ENCODE data around the gene ATRNL1.

Gene ATRNL1

DNA sequence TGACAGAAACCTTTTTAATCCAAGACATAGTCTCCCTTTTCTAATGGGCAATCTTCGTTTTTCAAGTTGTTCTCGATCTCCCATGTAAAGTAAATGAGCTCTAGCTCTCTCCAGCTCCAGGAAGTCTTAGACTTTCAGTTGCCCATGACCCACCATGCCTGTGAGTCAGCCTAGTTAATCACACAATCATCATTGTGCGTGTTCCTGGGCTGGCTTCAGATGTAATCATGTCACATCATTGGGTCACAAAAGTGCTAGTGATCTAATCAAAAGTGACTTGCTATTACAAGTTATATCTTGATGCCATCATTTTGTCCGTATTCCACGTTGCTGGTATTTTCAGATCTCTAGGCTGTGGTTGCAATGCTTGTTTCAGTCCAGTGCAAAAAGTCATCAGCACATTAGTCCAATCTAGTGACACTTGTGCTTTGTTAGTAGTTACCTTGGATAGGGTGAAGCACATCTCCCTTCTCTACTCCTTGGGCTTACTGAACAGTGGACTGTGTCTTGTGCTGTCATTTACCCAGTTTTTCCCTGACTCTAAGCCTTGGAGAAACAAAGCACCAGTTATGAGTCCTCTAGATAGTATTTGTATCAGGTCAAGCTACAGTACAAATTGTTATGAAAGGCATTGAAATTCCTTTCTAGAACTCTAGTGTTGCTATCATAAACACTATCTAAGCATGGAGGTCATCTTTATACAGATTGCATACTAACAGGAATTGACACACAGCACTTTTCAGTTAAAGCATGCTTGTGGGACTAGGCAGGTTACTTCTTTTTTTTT lies 863.3 kb downstream of the ATRNL1 start:
- DNase-seq, result no peak

GRCh38 chr10:115957012-115957399 lies 863.8 kb downstream of the ATRNL1 start:
- no peak for DNase-seq

DNA sequence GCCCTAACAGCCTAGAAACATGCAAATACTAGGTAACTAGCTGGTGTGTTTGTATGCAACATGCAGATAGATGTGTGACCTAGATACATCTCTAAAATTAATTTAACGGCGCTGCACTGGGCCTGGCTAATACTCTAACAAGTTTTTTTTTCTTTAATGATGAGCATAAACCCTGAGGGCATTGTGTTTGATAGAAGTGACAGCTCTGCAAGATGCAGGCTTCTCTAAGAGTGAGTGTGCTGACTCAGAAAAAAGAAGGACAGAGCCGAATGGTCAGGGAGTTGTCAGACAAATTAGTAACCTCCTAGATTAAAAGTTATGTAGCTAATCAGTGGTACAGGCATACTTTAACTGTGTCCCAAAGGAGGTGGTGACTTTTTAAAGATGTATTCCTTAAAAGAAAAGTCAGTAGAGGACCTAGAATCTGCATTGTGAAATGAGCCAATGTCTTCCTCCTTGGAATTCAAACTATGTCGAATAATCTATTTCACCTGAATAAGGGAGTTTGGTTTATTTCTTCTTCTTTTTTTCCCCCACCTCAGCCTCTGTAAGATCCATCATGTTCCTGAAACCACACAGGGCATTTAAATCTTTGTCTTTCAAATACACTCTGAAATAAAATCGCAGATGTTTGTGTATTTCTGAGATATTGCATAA lies 864.7 kb downstream of the ATRNL1 start:
- no peak for DNase-seq

DNA sequence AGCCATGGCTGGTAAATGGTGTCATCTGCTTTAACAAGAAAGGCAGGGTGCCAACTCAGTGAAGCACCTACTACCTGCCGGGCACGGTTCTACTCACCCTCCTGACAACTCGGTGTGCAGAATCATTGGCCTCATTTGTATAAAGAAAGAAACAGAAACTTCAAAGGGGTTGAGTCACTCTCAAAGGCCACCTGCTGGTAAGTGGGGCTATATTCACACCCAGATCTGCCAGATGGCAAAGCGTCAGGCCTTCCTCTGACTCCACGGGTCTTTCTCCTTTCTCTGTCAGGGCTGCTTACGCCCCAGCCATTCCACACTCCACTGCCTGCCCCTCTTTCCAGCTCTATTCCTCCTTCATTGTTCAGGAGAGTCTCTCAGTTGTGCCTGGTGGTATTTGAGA lies 870.7 kb downstream of the ATRNL1 start:
- peak; percentile 50 for DNase-seq

- no peak for DNase-seq
These were observed 871.7 kb downstream of the ATRNL1 start for GRCh38 chr10:115964827-115965226.

DNA sequence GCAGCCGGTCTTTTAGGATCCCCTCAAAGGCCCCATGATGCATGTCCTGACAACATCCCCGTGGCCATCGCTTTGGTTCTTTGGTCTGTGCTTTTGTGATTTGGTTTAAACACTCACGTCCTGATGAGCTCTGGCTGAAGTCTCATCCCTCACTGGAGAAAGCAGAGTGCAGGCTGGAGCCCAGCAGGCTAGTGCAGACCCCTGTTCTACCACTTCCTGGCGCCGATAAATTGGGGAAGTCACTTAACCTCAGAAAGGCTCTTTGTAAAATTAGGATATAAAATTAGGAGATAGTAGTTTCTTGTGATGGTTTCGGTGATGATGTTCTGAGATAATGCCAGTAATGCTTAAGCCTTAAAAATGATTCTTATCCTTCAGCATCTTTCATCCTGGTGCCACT lies 872.2 kb downstream of the ATRNL1 start:
- no peak for DNase-seq

DNA sequence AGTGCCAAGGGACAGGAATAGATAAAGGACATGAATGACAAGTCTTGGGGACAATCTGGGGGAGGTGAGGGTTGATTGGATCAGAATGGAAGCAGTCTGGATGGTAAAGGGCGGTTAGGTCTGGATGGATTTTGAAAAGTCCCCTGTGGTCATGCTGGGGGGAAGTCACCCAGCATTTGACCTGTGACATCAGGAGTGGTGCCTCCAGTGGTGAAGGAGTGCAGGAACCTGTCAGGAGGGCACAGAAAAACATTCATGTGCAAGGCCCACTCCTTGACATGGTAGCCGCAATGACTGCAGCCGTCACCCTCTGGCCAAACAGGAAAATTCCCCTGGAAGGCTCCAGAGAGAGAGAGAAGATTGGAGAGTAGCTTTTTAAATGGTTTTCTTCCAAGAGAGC lies 875.1 kb downstream of the ATRNL1 start:
- DNase-seq, result no peak

- no peak for DNase-seq
These were observed 876.4 kb downstream of the ATRNL1 start for GRCh38 chr10:115969591-115969990.

DNA sequence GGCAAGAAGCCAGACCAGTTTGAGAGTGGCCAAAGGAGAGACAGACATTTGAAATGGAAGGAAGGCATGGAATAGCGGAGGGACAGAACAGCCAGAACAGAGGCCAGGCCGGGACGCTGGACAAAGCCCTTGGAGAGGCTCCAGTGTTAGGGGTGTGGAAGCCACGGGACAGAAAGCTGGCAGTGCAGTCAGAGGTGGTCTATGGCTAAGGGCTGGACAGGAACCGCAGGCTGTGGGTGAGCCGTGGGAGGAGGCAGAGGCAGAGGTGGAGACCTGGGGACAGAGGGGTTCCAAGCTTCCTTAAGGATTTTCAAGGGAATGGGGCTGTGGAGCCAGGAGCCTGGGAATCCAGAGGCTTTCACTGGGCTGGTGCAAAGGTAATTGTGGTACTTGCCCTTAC lies 878.8 kb downstream of the ATRNL1 start:
- DNase-seq, result no peak

DNA sequence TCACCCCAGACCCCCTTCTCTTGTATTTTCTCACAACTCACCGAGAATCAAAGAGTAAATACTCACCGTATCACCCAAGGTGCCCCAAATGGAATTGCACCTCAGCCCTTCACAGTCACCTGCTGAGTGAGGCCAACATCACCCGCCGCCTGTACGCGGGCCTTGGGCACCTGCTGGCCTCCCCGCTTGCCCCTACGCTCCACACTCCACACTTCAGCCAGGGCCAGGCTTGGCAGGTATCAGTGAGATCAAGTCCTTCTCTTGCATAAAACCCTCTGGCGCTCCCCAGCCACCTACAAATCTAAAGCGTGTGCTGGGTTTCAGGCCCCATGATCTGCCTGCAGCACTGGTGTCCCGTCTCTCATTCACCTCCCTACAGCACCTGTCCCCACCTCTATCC lies 879.3 kb downstream of the ATRNL1 start:
- DNase-seq, result no peak

GRCh38 chr10:115974351-115974750 lies 881.2 kb downstream of the ATRNL1 start:
- DNase-seq, result no peak

DNA sequence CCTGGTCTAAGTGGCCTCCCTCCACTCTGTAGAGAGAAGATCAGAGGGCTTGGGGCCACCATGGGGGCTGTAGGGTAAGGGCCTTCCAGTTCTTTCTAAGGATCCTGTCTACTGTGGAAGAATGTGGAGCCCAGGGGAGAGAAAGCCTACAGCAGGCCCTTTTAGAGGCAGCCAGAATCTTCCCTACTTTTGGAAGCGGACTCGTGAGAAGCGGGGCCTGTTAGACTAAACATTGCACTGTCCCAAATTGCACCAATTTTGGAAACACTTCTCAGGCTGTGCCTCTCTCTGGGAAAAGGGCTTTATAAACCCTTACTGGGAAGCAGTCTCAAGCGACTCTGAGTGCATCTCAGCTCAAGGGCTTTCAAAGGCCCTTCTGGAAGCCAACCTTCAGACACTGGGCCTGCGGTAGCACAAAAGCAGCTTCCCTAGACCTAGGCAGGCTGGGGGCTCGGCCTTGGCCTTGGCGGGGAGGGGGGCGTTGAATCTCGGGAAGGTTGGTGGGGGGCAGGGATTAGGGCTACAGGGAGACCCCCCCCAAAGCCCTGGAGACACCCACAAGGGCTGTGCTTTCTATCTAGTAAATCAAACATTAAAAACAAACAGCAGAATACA lies 881.8 kb downstream of the ATRNL1 start:
- no peak for DNase-seq

DNA sequence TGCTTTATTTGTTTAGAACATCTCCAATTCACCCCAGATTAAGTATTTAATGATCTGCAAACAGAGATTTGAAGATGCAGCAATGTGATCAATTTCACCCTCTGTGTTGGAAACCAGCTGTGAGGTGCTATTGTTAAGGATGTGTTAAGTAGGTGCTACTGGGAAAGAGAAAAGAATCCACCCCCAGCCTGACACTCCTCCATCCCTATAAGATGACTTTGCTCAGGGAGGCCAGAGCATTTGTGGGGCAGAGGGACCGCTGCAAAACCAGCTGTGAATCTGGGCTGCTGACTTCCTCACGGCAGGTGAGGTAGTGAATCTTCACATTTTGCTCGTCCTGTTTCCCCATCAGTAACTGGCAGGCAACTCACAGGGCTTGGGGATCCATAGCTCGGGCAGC lies 882.3 kb downstream of the ATRNL1 start:
- DNase-seq, result no peak

GRCh38 chr10:115976342-115976741 lies 883.2 kb downstream of the ATRNL1 start:
- DNase-seq, result no peak

- DNase-seq, result no peak
These were observed 884.7 kb downstream of the ATRNL1 start for GRCh38 chr10:115977855-115978254.

- DNase-seq, result no peak
These were observed 886.4 kb downstream of the ATRNL1 start for GRCh38 chr10:115979576-115979975.

- DNase-seq, result no peak
These were observed 887.3 kb downstream of the ATRNL1 start for GRCh38 chr10:115980470-115980869.

DNA sequence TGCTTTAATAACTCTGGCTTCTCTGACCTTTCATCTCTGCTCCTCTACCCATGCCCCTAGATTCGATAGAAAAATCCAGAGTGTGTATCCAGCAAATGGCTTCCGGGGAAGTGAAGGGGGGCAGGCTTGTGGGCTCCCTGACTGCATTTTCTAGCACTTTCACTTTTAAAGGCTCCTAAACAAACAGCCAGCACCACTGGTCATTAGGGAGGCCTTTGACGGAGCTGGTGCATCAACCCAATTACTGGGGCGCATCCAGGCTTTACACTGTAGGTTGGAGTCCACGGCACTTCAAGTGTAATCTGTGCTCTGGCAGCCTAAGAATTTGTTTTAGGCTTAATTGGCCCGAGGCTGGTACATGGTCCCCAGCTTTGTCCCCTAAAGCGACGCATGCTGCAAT lies 887.9 kb downstream of the ATRNL1 start:
- DNase-seq, result no peak

GRCh38 chr10:115982076-115982475 lies 888.9 kb downstream of the ATRNL1 start:
- no peak for DNase-seq

DNA sequence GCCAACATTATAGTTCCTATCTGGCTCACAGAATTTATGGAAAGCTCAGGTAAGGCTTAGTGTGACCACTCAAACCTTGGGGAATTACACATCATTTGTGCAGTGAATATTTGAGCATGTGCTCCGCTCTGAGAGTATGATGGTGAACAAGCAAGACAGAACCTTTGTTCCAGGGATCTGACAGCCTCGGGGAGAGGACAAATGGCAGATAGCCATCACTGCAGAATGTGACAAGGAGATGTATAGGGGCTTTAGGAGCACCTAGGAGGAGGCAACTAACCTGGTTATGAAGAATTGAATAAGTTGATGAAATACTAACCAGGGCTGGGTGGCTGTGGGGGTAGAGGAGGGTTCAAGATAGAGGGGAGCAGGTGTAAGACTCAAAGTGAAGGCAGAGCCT lies 889.4 kb downstream of the ATRNL1 start:
- DNase-seq, result no peak

- no peak for DNase-seq
These were observed 892.6 kb downstream of the ATRNL1 start for GRCh38 chr10:115985786-115986185.

GRCh38 chr10:115988380-115988779 lies 895.2 kb downstream of the ATRNL1 start:
- no peak for DNase-seq

- no peak for DNase-seq
These were observed 896.5 kb downstream of the ATRNL1 start for GRCh38 chr10:115989621-115990020.
